GM19455 (cell line): ENCODE results near the gene UBAC2.

Experiments
- ATAC-seq: cut with Tn5 transposase; IDR thresholded peaks from one replicate; pipeline ENCODE4 v1.9.1; 2021; ENCODE audit not compliant: unreplicated experiment

The UBAC2 gene

GRCh38 chr13:99307648-99308339, 107.1 kb downstream of the UBAC2 start:
- peak; percentile 37 for ATAC-seq

- no peak for ATAC-seq
Measured at GRCh38 chr13:99308471-99309087, 107.9 kb downstream of the UBAC2 start.

GRCh38 chr13:99310382-99311031, 109.9 kb downstream of the UBAC2 start:
- no peak for ATAC-seq

- ATAC-seq, result no peak
Measured at GRCh38 chr13:99311137-99311536, 110.5 kb downstream of the UBAC2 start.

GRCh38 chr13:99311748-99312492, 111.3 kb downstream of the UBAC2 start:
- no peak for ATAC-seq

GRCh38 chr13:99312493-99312883, 111.8 kb downstream of the UBAC2 start:
- ATAC-seq, result no peak

- no peak for ATAC-seq
Measured at GRCh38 chr13:99313501-99313900, 112.8 kb downstream of the UBAC2 start.

- no peak for ATAC-seq
Measured at GRCh38 chr13:99313941-99314340, 113.3 kb downstream of the UBAC2 start.

GRCh38 chr13:99314640-99315176, 114.1 kb downstream of the UBAC2 start:
- ATAC-seq, result no peak

- ATAC-seq, result no peak
Measured at GRCh38 chr13:99315186-99315585, 114.5 kb downstream of the UBAC2 start.

GRCh38 chr13:99316224-99316623, 115.6 kb downstream of the UBAC2 start:
- ATAC-seq, result no peak

- ATAC-seq, result no peak
Measured at GRCh38 chr13:99316657-99317256, 116.1 kb downstream of the UBAC2 start.

- ATAC-seq, result no peak
Measured at GRCh38 chr13:99320693-99321481, 120.2 kb downstream of the UBAC2 start.

GRCh38 chr13:99321709-99322108, 121.1 kb downstream of the UBAC2 start:
- no peak for ATAC-seq

GRCh38 chr13:99322297-99323103, 121.8 kb downstream of the UBAC2 start:
- peak; percentile 87 for ATAC-seq

GRCh38 chr13:99323488-99323887, 122.8 kb downstream of the UBAC2 start:
- no peak for ATAC-seq

GRCh38 chr13:99326012-99326411, 125.4 kb downstream of the UBAC2 start:
- ATAC-seq, result no peak

- ATAC-seq, result no peak
Measured at GRCh38 chr13:99327126-99327525, 126.5 kb downstream of the UBAC2 start.

GRCh38 chr13:99327761-99328160, 127.1 kb downstream of the UBAC2 start:
- no peak for ATAC-seq
